NCI-H2107 treated with DMSO at 0.1 percent for 48 hours (cell line): ENCODE data around the gene PARN.

ENCODE experiments used
- DNase-seq: peaks from one replicate; lab custom pipeline; 2025; ENCODE audit not compliant: unreplicated experiment; lab: John Stamatoyannopoulos, UW

The PARN gene

DNA sequence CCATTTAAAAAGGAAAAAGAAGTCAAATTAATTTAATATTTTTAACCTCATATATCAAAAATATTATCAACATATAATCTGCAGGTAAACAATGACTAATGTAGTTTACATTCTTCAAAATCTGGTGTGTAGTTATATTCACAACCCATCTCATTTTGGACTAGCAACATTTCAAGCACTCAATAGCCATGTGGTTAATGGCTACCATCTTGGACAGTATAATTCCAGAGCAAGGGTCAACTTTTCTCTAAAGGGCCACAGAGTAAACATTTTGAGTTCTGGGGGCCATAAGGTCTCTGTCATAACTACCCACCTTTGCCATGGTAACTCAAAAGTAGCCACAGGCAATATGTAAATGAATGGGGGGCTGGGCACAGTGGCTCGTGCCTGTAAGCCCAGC, 153.9 kb downstream of the PARN start:
- DNase-seq, result no peak

DNA sequence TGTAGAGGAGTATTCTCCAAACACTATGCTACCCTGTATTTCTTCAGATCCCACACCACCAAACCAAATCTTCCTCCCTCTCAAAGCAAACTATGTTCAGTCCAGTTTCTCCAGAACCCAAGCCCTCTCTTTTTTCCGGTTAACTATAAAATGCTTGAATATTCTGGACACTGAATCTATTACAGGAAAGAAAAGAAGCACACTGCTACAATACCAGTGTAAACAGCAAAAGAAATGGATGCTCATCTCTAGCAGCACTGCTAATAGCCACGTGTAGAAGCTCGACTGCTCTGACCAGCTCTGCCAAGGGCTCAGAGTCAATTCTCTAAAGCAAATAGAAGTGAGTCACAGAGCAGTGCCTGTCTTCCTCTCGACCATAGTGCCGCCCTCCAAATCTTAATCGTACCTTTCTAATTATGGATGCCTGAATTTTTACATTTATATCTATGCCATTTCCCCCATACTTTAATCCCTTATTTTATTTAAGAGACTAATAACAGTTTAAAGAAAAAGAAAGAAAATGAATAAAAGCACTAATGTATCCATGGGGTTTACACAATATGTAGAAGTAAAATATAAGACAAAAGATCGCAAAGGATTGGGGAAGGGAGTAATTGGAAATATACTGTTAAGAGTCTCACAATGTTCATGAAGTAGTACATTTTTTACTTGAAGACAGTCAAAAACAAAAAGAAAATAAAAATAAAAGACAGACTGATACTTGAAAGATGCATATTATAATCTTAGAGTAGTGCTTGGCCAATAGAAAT, 154.5 kb downstream of the PARN start:
- DNase-seq, result peak; percentile 6

- DNase-seq, result no peak
These were observed 156.6 kb downstream of the PARN start for GRCh38 chr16:14473488-14473887.

DNA sequence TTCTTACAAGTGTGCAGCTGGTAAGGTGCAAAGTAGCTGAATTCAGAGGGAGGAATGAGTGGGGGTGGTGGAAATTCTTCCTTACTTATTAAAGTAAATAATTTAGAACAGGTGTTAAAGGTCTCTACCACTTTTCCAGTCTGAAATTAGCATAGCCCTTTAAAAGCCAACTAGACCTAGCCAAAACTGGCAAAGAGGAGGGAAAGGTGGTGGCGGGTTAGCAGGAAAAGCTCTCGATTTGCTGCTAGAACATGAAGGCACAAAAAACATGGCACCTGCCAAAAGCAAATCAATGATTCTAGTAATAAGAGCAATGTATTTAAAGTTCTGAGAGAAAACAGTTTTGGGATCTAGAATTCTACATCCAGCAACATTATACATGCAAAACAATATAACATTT, 157.7 kb downstream of the PARN start:
- no peak for DNase-seq

- no peak for DNase-seq
These were observed 159.3 kb downstream of the PARN start for GRCh38 chr16:14470788-14471187.

DNA sequence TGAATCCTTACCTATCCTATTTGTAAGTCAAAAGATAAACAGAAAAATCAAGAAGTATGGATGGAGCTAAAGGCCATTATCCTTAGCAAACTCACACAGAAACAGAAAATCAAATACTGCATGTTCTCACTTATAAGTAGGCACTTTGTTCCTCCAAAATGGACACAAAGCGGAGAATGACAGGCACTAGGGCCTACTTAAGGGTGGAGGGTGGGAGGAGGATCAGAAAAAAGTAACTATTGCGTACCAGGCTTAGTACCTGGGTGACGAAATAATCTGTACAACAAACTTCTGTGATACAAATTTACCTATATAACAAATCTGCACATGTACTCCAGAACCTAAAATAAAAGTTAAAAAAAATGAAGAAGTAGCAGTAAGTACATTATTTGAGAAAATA, 164.3 kb downstream of the PARN start:
- no peak for DNase-seq

DNA sequence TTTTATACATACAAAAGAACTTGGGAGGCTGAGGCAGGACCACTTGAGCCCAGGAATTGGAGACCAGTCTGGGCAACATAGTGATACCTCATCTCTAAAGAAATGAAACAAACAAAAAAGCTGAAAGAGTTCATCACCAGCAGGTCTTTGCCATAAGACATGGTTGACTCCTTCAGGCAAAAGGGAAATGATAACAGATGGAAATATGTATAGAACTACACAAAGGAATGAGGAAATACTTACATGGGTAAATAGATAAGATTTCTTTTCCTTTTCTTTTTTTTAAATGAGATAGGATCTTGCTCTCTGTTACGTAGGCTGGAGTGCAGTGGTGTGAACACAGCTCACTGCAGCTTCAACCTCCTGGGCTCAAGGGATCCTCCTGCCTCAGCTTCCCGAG, 165.3 kb downstream of the PARN start:
- DNase-seq, result no peak

- DNase-seq, result no peak
These were observed 165.9 kb downstream of the PARN start for GRCh38 chr16:14464192-14464591.

DNA sequence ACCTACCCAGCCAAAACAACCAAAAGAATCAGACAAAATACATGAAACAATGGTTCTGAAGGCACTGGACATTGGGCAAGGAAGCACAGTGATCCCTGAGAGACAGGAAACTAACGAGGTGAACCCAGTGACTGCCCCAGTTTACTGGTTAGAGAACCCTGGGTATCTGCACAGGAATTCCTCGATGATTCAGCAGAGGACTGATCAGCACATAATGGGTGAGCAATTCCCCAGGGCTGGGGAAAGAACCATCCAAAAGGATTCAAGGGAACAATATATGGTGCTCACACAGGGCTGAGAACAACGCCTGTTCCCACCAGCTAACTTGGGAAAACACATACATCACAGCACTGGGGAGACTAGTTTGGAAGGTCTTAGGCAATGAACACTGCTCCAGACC, 167.2 kb downstream of the PARN start:
- no peak for DNase-seq

DNA sequence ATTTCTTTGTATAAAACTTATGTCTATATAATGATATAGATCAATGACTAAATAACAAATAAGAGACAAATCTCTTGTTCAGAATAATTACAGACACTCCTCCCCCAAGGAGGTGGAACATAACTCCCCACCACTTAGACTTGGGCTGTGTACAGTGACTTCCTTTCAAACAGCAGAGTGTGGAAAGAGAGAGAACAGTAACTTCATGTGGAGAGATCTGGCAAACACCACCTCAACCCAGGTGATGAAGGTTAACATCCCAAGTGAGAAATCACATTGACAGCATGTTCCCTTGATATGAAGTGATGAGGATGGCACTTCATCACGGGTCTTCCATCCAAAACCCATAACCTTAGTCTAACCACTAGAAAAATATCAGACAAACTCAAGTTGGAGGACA, 169.3 kb downstream of the PARN start:
- DNase-seq, result no peak

- no peak for DNase-seq
These were observed 171.5 kb downstream of the PARN start for GRCh38 chr16:14458576-14458975.

GRCh38 chr16:14456793-14457481, 173.1 kb downstream of the PARN start:
- DNase-seq, result no peak

GRCh38 chr16:14455573-14455972, 174.5 kb downstream of the PARN start:
- no peak for DNase-seq

DNA sequence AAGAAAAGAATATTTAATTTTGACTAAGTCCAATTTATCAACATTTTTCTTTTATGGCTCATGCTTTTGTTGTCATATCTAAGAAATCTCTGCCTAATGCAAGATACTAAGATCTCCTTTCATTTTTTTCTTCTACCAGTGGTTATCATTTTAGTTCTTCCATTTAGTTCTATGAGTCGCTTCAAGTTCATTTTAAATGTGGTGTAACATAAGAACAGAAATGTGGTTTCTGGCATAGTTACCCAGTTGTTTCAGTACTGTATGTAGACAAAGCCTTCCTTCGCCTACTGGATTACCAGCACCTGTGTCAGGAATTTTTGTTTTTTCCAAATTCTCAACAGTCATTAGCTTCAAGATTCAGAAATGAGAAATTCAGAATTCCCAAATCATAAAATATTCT, 175.7 kb downstream of the PARN start:
- DNase-seq, result no peak

DNA sequence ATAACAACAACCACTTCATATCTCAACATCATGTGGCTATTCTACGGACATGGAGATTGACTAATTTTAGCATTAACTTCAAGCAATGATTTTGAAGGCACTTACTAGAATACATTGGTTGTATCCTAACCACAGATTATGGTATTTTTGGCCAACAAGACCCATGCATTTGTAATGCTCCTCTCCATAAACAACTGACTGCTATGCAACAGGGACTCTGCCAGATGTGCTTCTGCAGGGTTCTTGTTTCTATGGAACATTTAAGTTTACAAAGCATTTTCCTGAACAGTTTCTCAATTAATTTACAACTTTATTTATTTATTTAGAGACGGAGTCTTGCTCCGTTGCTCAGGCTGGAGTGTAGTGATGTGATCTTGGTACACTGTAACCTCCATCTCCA, 178.0 kb downstream of the PARN start:
- no peak for DNase-seq

DNA sequence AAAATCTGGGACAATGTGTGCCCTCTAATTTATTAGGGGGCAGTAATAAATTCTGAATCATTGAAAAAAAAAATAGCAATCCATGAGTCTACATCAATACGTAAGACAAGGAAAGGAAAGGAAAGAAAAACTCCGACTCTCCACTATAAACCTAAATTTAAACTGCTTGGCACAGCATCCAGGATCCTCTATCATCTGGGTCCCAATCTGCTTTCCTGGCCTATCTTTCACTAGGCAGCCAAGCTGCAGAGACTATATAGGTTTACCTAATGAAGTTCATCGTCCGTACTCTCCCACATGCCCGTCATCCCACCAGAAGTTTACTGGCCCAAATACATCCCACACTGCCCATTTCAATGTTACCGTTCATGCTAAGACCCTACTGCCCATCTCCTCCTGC, 179.2 kb downstream of the PARN start:
- DNase-seq, result no peak

DNA sequence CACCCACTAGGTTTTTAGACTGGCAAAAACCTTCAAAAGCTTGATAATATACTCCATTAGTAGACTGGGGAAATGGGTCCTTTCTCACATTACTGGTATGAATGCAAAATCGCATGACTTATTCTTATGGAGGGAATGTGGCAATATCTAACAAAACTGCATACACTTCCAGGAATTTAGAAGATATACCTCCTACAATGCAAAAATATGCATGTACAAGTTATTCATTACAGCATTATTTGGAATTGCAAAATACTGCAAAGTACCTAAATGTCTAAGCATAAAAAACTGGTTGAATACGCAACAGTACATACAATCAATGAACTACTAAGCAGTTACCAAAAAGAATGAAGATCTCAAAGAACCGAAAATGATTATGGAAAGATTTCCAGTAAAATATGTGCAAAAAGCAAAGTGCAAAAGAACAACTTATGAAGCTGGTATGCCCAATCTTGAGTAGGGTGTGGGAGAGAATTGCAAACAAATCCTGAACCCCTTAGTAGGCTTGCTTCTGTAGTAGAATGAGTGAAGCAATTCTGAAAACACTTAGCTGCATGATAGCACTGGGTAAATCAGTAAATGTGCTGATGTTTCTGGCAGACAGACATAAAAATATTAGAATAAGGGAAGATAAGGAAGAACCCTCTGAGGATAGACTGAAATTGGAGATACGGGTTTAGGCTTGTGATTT, 180.1 kb downstream of the PARN start:
- DNase-seq, result no peak

DNA sequence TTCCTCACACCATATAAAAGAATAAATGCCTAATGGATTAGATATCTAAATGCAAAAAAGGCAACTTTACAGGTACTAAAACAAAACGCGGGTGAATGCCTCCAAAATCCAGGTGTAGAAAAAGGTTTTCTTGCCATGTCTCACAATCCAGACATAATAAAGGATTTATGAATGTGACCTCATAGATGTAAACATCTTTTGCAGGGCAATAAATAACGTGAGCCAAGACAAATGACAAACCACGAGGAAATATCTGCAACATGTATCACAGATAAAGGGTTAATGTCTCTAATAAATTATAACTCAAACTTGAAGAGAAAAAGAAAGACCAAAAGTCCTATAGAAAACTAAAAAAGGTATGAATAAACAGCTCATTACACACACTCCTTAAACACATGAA, 180.7 kb downstream of the PARN start:
- no peak for DNase-seq

- no peak for DNase-seq
These were observed 181.2 kb downstream of the PARN start for GRCh38 chr16:14448879-14449278.

DNA sequence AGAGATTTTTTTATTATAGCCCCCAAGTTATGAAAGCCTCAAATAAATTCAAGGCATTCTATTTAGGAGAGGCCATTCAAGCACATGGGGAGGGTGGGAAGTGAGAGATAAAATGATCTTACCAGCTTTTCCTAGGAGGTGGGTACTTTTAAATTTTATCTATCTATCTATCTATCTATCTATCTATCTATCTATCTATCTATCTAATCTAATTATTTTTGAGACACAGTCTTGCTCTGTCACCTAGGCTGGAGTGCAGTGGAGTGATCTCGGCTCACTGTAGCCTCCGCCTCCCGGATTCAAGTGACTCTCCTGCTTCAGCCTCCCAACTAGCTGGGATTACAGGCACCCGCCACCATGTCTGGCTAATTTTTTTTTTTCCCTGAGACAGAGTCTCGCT, 182.3 kb downstream of the PARN start:
- no peak for DNase-seq

GRCh38 chr16:14446796-14447195, 183.3 kb downstream of the PARN start:
- no peak for DNase-seq
